Activated naive CD8-positive, alpha-beta T cell treated with anti-CD3 and anti-CD28 coated beads for 36 hours (primary cell): ENCODE results near the gene HK1. TPM values are rescaled to one million over a fixed set of nuclear protein-coding genes. Genes with fewer than 3 reads are reported as not detected.

Source experiments
- DNase-seq: peaks from one replicate; pipeline ENCODE4 v3.0.0; 2021
- H3K27ac Mint-ChIP-seq: one replicate; pipeline ENCODE4 v1.8.0; 2022; ENCODE audit warnings: mild to moderate bottlenecking, moderate library complexity, mixed read lengths
- H3K27me3 Mint-ChIP-seq: one replicate; pipeline ENCODE4 v1.8.0; 2022; ENCODE audit warnings: mild to moderate bottlenecking, mixed read lengths
- H3K36me3 Mint-ChIP-seq: one replicate; pipeline ENCODE4 v1.8.0; 2021; ENCODE audit warnings: mild to moderate bottlenecking, mixed read lengths
- H3K4me1 Mint-ChIP-seq: one replicate; pipeline ENCODE4 v1.8.0; 2021; ENCODE audit warnings: mixed read lengths
- H3K4me3 Mint-ChIP-seq: one replicate; pipeline ENCODE4 v1.8.0; 2022; ENCODE audit warnings: mild to moderate bottlenecking, moderate library complexity, mixed read lengths
- H3K9me3 Mint-ChIP-seq: one replicate; pipeline ENCODE4 v1.8.0; 2022; ENCODE audit warnings: mixed read lengths
- total RNA-seq, 2 experiments: library from RNA; stranded (reverse); gene quantifications; one replicate each; pipeline ENCODE4 v1.2.3, GENCODE V29; 2021

HK1 gene
- total RNA-seq, 2 experiments from 2014 or later = 236 to 244 TPM

GRCh38 chr10:69392481-69393000 is 114.2 kb downstream of the HK1 start:
- Mint-ChIP-seq H3K4me3 (no peak overlapping the region), H3K9me3 (no peaks in the 10 kb centered on the region), H3K4me1 (peaks cover 14% of the 10 kb centered on the region), H3K27ac (peak overlapping the region; percentile 56), H3K36me3 (peaks cover 30% of the 10 kb centered on the region), H3K27me3 (no peaks in the 10 kb centered on the region)
- peak; percentile 78 for DNase-seq

GRCh38 chr10:69394020-69394419 is 115.7 kb downstream of the HK1 start:
- Mint-ChIP-seq H3K4me3 (no peak overlapping the region), H3K4me1 (peaks cover 12% of the 10 kb centered on the region), H3K27ac (no peak overlapping the region), H3K9me3 (no peaks in the 10 kb centered on the region), H3K27me3 (no peaks in the 10 kb centered on the region), H3K36me3 (peaks cover 27% of the 10 kb centered on the region)
- no peak for DNase-seq

GRCh38 chr10:69397972-69398371 is 119.7 kb downstream of the HK1 start:
- H3K9me3 Mint-ChIP-seq = no peaks in the 10 kb centered on the region
- H3K27me3 Mint-ChIP-seq = no peaks in the 10 kb centered on the region
- no peaks in the 10 kb centered on the region for H3K4me1 Mint-ChIP-seq
- no peak for DNase-seq
- no peak overlapping the region for H3K4me3 Mint-ChIP-seq
- H3K27ac Mint-ChIP-seq = no peak overlapping the region
- H3K36me3 Mint-ChIP-seq = peaks cover 36% of the 10 kb centered on the region

GRCh38 chr10:69398466-69398865 is 120.2 kb downstream of the HK1 start:
- H3K36me3 Mint-ChIP-seq = peaks cover 40% of the 10 kb centered on the region
- no peaks in the 10 kb centered on the region for H3K4me1 Mint-ChIP-seq
- no peak overlapping the region for H3K4me3 Mint-ChIP-seq
- H3K9me3 Mint-ChIP-seq = no peaks in the 10 kb centered on the region
- no peak for DNase-seq
- no peak overlapping the region for H3K27ac Mint-ChIP-seq
- no peaks in the 10 kb centered on the region for H3K27me3 Mint-ChIP-seq

- Mint-ChIP-seq H3K36me3 (peaks cover 29% of the 10 kb centered on the region), H3K27ac (no peak overlapping the region), H3K9me3 (no peaks in the 10 kb centered on the region), H3K4me3 (no peak overlapping the region), H3K4me1 (no peaks in the 10 kb centered on the region), H3K27me3 (no peaks in the 10 kb centered on the region)
- no peak for DNase-seq
These were observed 122.6 kb downstream of the HK1 start for GRCh38 chr10:69400936-69401335.

GRCh38 chr10:69401416-69401815 is 123.1 kb downstream of the HK1 start:
- H3K4me3 Mint-ChIP-seq = no peak overlapping the region
- H3K4me1 Mint-ChIP-seq = peaks cover under 1% of the 10 kb centered on the region
- H3K27ac Mint-ChIP-seq = peak overlapping the region; percentile 4
- peaks cover 29% of the 10 kb centered on the region for H3K36me3 Mint-ChIP-seq
- no peak for DNase-seq
- H3K9me3 Mint-ChIP-seq = no peaks in the 10 kb centered on the region
- no peaks in the 10 kb centered on the region for H3K27me3 Mint-ChIP-seq

GRCh38 chr10:69402386-69402785 is 124.1 kb downstream of the HK1 start:
- Mint-ChIP-seq H3K36me3 (peaks cover 31% of the 10 kb centered on the region), H3K27ac (no peak overlapping the region), H3K4me1 (peaks cover 4% of the 10 kb centered on the region), H3K4me3 (no peak overlapping the region), H3K27me3 (no peaks in the 10 kb centered on the region), H3K9me3 (no peaks in the 10 kb centered on the region)
- DNase-seq = no peak

- no peak overlapping the region for H3K27ac Mint-ChIP-seq
- H3K36me3 Mint-ChIP-seq = peaks cover 31% of the 10 kb centered on the region
- DNase-seq = no peak
- no peaks in the 10 kb centered on the region for H3K9me3 Mint-ChIP-seq
- no peaks in the 10 kb centered on the region for H3K27me3 Mint-ChIP-seq
- H3K4me3 Mint-ChIP-seq = no peak overlapping the region
- H3K4me1 Mint-ChIP-seq = peaks cover 6% of the 10 kb centered on the region
These were observed 124.8 kb downstream of the HK1 start for GRCh38 chr10:69403066-69403465.

GRCh38 chr10:69403519-69403918 is 125.2 kb downstream of the HK1 start:
- H3K9me3 Mint-ChIP-seq = no peaks in the 10 kb centered on the region
- no peaks in the 10 kb centered on the region for H3K27me3 Mint-ChIP-seq
- H3K36me3 Mint-ChIP-seq = peaks cover 30% of the 10 kb centered on the region
- DNase-seq = no peak
- no peak overlapping the region for H3K27ac Mint-ChIP-seq
- H3K4me1 Mint-ChIP-seq = peaks cover 9% of the 10 kb centered on the region
- H3K4me3 Mint-ChIP-seq = no peak overlapping the region

- Mint-ChIP-seq H3K4me1 (peaks cover 12% of the 10 kb centered on the region), H3K27me3 (no peaks in the 10 kb centered on the region), H3K9me3 (no peaks in the 10 kb centered on the region), H3K4me3 (no peak overlapping the region), H3K36me3 (peaks cover 25% of the 10 kb centered on the region), H3K27ac (peak overlapping the region; percentile 1)
- DNase-seq = no peak
These were observed 126.5 kb downstream of the HK1 start for GRCh38 chr10:69404786-69405185.

- Mint-ChIP-seq H3K27me3 (no peaks in the 10 kb centered on the region), H3K9me3 (no peaks in the 10 kb centered on the region), H3K36me3 (peaks cover 25% of the 10 kb centered on the region), H3K27ac (no peak overlapping the region), H3K4me1 (peaks cover 12% of the 10 kb centered on the region), H3K4me3 (no peak overlapping the region)
- DNase-seq = no peak
These were observed 126.9 kb downstream of the HK1 start for GRCh38 chr10:69405221-69405620.

- peak overlapping the region; percentile 36 for H3K27ac Mint-ChIP-seq
These were observed 128.1 kb downstream of the HK1 start for GRCh38 chr10:69406302-69406811.

GRCh38 chr10:69406816-69407580 is 128.7 kb downstream of the HK1 start:
- H3K36me3 Mint-ChIP-seq = peaks cover 19% of the 10 kb centered on the region
- DNase-seq = no peak
- no peaks in the 10 kb centered on the region for H3K9me3 Mint-ChIP-seq
- no peaks in the 10 kb centered on the region for H3K27me3 Mint-ChIP-seq
- H3K4me1 Mint-ChIP-seq = peaks cover 12% of the 10 kb centered on the region
- H3K4me3 Mint-ChIP-seq = no peak overlapping the region
- peak overlapping the region; percentile 13 for H3K27ac Mint-ChIP-seq

More at GRCh38 chr10:69406302-69406811, 128.1 kb downstream of the HK1 start:
- DNase-seq = no peak
- Mint-ChIP-seq H3K4me3 (no peak overlapping the region), H3K27me3 (no peaks in the 10 kb centered on the region), H3K36me3 (peaks cover 25% of the 10 kb centered on the region), H3K4me1 (peaks cover 12% of the 10 kb centered on the region), H3K9me3 (no peaks in the 10 kb centered on the region)

- no peak overlapping the region for H3K27ac Mint-ChIP-seq
- no peaks in the 10 kb centered on the region for H3K9me3 Mint-ChIP-seq
- peaks cover 12% of the 10 kb centered on the region for H3K4me1 Mint-ChIP-seq
- no peaks in the 10 kb centered on the region for H3K27me3 Mint-ChIP-seq
- no peak for DNase-seq
- H3K36me3 Mint-ChIP-seq = peaks cover 13% of the 10 kb centered on the region
- H3K4me3 Mint-ChIP-seq = no peak overlapping the region
These were observed 129.5 kb downstream of the HK1 start for GRCh38 chr10:69407621-69408301.
